Measurements from ENCODE around the gene GLG1.
"Not testable (repeated sequence)": the region's sequence is repeated elsewhere in the genome, so short reads cannot be mapped to it uniquely, and the experiment has no call there.

Gene GLG1

DNA sequence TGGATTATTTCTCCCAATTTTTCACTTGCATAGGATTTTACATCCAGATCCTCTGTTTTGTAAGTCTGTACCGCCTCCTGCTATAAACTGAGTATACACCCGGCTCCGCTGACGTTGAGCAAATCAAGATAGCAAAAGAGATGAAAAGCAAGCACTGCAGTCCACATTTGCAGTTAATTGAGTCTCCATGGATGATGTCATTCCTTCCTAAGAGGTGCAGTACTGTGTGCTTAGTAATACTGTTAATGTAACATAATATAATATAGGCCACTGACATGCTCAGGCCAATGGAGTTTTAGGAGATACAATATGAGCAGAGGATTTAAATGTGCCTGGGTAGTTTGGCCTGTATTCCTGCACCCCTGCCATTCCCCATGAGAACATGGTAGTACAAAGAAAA lies 72.3 kb downstream of the GLG1 start:
- not testable (repeated sequence) for ATAC-seq, DNase-seq

DNA sequence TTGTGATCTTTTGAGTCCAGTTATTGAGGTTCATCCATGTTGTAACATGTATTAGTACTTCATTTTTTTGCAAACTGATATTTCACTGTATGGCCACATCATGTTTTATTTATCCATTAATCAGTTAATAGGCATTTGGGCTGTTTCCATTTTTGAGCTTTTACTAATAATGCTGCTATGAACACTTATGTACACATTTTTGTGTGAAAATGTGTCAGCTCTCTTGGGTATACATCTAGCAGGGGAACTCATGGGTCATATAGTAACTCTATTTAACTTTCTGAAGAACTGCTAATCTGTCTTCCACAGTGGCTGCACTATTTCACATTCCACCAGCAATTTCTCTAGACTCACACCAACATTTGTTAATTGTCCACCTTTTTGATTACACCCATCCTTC lies 82.0 kb downstream of the GLG1 start:
- ATAC-seq, result no peak
- no peak for DNase-seq

DNA sequence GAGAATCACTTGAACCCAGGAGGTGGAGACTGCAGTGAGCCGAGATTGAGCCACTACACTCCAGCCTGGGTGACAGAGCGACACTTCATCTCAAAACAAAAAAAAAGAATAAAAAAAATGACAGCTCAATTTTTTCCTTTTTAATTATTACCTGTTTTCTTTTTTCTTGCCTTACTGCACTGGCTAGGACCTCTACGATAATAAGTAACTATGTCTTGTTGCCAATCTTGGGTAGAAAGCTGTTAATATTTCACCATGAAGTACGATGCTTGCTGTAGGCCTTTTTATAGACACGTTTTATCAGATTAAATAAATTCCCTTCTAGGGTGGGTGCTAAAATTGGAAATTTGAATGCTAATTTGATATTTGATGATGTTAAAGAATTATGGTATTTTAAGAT lies 82.8 kb downstream of the GLG1 start:
- no peak for DNase-seq
- ATAC-seq, result no peak

DNA sequence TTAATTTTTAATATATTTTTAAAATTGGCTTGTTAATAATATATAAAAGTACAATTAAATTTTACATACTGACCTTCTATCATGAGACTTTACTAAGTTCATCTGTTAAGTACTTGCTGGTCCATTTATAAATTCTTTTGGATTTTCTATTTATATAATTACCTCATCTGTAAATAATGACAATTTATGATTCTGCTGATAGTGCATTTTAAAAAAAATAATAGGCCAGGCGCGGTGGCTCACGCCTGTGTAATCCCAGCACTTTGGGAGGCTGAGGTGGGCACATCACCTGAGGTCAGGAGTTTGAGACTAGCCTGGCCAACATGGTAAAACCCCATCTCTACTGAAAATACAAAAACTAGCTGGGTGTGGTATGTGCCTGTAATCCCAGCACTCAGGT lies 83.2 kb downstream of the GLG1 start:
- not testable (repeated sequence) for DNase-seq, ATAC-seq

DNA sequence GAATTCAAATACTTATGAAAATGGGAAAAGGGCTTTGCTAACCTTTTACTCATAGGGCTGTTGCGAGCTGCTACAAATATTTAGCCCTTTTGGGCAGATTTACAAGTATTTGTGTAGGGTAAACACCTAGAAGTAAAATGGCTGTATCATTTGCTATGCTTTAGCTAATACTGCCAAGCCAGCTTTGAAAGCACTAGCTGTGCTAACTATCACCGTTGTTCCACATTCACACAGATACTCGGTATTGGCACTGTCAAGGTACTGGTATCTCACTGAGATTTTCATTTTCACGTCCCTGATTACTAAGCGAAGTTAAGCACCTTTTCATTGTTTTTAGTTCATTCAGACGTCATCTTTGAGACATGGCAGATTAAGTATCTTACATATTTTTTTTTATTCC lies 84.8 kb downstream of the GLG1 start:
- ATAC-seq (no peak), DNase-seq (no peak)

DNA sequence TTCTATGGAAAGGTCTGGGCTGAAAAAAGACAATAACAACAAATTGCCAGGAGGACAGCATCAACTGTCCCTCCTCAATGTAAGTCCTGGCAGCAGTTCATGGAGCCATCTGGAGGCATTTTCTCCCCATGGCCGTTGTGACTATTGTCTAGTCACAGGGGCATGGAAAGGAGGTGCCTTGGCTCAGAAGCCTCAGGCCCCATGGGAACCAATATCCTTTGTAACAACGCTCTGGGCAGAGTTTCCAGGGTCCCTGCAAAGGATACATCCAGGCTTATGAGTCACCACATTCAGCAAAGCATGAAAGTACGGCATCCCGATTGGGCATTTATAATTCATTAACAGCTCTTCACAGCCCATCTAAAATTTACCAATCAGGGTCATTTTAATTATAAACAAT lies 85.2 kb downstream of the GLG1 start:
- DNase-seq (no peak), ATAC-seq (no peak)

DNA sequence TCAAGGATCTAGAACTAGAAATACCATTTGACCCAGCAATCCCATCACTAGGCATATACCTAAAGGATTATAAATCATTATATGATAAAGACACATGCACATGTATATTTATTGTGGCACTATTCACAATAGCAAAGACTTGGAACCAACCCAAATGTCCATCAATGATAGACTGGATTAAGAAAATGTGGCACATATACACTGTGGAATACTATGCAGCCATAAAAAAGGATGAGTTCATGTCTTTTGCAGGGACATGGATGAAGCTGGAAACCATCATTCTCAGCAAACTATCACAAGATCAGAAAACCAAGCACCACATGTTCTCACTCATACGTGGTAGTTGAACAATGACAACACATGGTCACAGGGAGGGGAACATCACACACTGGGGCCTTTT lies 88.0 kb downstream of the GLG1 start:
- ATAC-seq, DNase-seq: not testable (repeated sequence)

DNA sequence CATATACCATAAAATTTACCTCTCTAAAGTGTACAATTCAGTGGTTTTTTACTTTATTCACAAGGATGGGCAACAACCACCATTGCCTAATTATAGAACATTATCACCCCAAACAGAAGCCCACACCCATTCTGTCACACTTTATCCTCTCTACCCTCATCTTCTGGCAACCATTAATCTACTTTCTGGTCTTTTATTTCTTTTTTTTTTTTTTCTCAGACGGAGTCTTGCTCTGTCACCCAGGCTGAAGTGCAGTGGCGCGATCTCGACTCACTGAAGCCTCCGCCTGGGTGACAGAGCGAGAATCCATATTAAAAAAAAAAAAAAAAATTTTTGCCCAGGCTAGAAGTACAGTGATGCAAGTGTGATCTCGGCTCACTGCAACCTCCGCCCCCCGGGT lies 95.0 kb downstream of the GLG1 start:
- DNase-seq (no peak), ATAC-seq (no peak)

DNA sequence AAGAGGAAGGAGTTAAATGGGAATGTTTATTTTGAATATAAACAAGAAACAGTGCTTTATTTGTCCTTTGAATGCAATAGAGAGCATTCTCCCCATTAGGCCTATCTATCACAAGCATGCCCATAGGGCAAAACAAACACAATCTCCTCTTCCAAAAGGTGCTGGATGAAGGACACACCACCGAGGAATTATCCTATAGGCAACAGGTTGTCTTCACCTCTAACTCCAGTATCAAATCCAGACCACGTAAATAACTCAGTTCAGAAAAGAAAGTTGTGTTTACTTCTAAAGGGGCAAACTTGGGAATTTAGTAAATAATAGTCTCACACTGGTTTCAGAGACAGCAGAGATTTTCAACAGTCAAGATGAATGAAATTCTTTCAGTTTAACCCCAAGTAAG lies 101.9 kb downstream of the GLG1 start:
- ATAC-seq (no peak), DNase-seq (no peak)

DNA sequence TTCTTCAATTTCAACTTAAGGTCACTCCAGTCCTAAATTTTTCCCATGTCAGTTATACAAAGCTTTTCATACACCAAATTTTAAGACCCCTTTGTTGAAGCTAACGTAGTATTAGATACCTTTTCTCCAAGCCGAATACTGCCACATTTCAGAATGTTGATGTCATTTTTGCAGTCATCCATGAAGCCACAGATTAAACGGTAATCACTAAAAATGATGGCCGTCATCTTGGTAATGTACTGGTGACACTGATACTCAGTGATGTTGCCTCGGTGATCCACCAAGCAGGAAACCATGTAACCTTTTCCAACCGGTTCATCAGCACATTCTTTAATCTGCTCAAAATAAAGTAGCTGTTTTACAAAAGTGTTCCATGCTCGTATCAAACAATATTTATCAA lies 103.5 kb downstream of the GLG1 start:
- DNase-seq (no peak), ATAC-seq (no peak)

DNA sequence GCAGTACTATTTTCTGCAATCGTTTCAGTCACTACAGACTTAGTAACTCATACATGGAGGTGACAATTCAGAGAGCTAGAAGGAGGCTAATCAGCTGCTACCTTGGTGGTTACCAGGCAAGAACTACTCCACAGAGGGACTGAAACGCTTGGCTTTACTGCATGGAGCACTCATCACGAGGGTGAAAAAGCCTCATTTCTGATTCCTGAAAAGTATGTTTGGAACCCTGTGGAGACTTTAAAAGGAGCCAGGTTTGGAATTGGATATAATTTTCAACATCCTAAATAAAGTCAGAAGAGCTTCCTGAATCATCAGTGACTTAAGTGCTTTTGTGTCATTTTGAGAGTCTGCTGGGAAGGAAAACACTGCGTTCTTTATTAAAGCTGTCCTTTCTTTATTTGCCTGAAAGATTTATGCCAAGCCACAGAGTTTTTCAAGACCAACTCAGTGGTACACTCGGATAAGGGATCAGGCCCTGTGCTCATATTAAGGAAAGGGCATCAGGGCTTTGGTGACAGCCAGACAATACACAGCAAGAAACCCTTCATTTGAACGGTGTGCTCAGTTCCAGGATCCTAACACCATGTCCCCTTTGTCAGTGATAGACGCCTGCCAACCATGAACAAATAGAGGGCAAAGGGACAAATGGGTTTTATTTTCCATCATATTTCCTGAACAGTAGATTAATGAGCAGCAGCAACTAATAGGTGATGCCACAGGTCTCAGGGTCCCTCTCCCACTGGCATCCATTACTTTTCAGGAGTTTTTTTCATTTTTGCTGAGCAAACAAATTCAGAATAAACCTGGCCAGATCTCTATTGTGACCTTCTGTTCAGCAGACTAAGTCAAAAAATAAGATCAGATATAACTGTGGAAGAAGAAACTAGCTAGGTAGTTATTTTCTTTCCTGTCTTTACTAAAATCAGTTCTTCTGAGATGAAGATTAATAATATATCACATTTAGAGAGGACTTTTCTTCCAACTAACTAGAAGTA lies 105.1 kb downstream of the GLG1 start:
- ATAC-seq (no peak), DNase-seq (no peak)

DNA sequence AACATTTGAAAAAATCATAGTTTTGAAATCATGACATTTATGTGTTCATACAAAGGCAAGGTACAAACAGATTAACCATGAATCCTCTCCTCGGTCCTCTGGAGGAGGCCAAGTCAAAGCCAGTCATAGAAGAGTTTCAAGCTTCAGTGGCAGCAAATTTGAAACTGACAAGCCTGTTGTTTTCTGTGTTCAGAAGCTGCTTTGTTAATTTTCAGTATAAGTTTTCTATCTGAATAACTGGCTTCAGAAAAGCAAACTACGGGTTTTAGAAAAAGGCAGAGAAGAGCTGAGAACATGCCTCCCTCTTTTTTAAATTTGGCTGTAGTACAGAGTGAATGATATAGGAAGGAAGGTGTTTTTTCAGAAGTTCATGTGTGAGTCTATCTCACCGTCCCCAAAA lies 106.0 kb downstream of the GLG1 start:
- ATAC-seq, result no peak
- DNase-seq, result no peak

DNA sequence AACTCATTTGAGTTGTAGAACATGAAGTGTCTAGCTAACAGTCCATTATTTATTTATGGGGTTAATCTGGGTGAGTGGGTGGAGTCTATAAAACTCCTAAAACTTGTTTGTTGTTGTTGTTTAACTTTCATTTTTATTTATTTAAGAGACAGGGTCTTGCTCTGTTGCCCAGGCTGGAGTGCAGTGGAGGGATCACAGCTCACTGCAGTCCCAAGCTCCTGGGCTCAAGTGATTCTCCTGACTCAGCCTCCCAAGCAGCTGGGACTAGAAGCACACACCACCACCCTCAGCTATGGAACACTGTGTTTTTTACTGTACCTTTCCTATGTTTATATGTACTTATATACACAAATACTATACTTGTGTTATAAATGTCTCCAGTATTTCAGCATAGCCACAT lies 107.8 kb downstream of the GLG1 start:
- DNase-seq (no peak), ATAC-seq (no peak)

DNA sequence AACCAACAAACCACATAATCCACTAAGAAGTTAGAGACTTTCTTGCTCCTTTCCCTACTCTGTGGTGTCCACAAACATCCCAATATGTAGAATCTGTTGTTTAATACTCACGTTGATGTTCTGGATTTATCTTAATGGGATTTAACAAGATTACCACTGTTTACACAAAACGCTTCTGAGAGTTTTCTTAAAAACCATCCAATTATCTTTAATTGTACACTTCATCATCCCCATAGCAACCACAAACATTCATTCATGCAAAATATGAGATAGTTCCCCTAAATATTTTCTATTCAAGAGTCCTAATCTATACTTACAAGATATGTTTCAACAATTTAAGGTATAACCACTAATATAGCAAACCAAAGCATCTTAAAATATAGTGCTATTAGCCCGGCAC lies 109.2 kb downstream of the GLG1 start:
- ATAC-seq (no peak), DNase-seq (no peak)

DNA sequence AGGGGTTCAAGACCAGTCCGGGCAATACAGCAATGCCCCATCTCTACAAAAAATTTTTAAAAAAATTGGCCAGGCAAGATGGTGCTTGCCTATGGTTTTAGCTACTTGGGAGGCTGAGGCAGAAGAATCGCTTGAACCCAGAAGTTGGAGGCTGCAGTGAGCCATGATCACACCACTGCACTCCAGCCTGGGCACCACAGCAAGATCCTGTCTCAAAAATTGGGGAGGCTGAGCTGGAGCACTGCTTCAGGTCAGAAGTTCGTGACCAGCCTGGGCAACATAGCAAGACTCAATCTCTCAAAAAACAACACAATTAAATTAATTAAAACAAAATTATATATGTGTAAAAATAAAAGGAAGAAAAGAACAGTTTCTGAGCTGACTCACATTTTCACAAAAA lies 110.9 kb downstream of the GLG1 start:
- no peak for DNase-seq

DNA sequence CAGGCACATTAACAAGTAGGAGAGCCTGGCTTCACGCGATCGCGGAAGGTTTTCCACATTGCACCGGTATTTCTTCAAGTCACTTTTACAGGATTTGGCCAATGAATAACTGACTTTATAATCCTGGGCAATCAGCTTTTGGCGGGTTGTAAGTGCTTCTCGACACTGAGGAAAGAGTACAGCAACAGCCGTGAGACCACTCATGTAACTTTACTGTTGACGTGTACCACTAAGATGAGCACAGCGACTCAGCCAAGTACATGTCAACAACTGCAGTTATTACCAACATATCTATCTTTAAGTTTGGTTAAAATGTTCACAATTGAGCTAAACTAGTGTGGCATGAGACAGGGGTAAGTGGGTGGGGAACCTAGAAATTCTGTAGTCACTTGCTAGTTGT lies 113.9 kb downstream of the GLG1 start:
- ATAC-seq (no peak), DNase-seq (no peak)

More for the DNA sequence above, 110.9 kb downstream of the GLG1 start:
- no peak for ATAC-seq

DNA sequence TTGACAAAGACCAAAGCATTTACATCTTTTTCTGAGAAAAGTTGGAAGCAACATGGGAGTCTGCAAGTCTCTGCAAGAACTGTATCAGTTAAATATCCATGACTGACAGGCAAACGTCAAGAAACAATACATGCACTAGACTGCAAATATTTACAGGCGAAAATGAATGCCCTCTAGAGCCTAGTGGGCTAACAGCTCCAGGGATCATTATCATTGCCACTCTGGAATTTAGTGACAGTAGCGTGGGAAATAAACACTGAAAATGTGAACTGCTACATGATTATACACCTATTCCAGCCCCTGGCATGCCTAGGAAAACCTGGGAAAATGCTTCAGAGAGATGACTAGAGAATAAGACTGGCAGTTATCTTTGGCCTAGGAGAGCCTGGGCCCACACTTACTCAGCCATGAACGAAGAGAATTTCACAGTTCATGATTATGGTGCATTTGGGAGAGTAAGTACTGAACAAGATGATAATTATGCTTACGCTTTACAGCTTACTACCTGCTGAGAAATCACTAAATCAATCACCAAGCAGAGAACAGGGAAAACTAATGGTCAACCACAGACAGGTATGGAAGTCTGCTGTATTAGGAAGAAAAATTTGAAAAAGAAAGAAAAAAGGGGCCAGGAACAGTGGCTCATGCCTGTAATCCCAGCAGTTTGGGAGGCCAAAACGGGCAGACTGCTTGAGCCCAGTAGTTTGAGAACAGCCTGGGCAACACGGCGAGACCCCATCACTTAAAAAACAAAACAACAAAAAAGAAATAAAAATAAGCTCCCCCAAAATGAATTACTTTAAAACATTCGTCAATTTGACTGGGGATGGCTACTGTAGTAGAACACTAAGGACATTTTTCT lies 119.0 kb downstream of the GLG1 start:
- ATAC-seq, result no peak
- no peak for DNase-seq

DNA sequence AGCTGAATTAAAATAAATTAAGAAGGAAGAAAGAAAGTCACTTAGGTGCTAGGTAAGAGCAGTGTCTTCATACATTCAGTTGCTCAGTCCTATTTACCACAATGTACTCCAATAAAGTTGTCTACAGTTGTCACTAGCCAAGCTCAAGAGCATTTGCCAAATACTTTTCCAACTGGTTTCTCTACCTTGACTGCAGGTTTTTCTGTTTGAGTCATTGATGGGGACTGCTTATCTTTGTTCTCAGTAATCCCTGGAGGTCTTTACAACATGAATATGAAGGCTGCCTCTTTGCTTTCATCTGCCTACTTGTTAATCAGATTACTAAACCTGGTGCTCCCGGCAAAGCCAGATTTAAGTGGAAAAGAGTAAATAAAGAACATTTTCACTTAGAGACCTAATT lies 121.0 kb downstream of the GLG1 start:
- ATAC-seq, result no peak

DNA sequence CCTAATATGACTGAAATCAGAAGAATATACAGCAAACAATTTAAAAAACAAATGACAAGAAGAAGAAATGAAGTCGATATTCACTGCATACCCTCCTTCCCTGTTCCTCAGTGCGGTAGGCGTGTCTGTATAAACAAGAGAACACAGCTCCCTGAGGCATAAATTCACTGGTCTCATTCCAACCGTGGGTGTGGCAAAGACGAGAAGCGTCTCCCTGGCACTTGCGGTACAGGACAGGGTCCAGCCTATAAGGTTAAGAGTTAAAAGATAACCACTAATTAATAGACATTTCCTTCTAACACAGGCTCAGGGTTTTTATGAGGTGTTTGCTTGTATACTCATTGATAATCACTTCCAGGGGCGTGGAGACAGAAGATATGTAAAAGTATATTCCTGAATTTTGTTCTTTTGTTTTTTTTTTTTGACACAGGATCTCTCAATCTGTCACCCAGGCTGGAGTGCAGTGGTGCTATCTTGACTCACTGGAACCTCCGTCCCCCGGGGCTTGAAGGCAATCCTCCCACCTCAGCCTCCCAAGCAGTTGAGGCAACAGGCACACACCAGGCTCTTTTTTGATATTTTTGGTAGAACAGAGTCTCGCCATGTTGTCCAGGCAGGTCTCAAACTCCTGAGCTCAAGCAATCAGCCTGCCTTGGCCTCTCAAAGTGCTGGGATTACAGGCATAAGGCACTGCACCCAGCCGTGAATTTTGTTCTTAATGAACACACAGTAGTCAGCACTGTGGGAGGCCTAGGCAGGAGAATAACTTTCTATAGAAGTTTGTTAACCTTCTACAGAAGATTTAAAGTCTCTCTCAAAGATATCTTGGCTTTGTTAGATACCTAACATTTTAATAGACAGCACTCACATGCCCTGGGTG lies 126.5 kb downstream of the GLG1 start:
- ATAC-seq (no peak), DNase-seq (no peak)

More for the DNA sequence above, 121.0 kb downstream of the GLG1 start:
- DNase-seq, result no peak

DNA sequence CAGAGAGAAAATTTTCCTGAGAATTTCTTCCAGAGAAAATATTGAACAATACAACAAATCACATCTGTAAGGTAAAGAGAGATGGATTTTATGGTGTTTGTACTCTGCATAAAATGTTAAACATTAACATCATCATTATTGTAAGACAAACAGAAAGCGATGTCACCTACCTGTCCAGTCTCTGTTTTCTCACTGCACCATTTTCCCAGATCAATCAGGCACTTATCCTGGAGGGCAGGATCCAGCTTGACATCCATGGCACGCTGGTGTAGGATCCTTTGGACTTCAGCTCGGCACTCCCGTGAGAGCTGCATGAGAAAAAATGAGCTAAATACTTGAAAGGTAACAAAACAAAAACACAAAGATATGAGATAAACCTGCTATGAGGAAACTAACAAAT lies 129.7 kb downstream of the GLG1 start:
- no peak for ATAC-seq
- no peak for DNase-seq

DNA sequence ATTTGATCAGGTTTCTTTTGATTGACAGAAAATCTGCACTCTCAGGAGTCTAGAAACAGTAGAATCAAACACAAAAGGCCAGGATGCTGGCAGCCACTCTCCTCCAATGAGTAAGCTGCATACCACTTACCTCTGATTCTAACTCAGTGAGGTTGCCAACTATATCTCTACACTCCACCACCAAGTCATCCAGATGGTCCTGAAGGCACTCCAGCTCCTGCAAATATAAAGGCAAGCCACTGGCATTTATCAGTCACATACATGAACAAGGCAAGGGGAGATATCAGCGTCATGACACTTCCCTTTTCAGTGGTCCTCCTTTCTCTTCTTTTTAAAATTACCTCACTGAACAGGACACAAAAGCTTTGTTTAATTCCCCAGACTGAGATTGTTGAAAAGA lies 132.5 kb downstream of the GLG1 start:
- no peak for ATAC-seq

DNA sequence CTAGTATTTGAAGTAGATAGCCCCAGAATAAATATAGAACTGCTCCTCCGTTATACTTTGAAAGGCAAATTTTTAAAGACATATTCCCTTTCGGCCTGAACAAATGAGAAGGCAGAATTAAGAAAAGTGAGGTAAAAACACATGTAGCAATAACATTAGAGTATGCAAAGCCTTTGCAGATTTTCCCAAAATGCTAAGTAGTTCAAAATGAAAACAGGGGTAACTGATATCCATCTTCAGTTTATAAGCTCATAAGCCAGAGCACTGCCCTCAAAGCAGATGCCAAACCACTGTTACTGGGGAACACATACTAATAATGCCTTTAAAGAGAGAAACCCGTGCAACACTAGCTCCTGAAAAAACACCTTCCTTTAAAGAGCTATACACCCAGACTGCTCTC lies 134.4 kb downstream of the GLG1 start:
- ATAC-seq (no peak), DNase-seq (no peak)

More for the DNA sequence above, 132.5 kb downstream of the GLG1 start:
- no peak for DNase-seq

Measured in stimulated activated naive CD8-positive, alpha-beta T cell treated with anti-CD3 and anti-CD28 coated beads, Interleukin-15, Interleukin-2, amounts not matched to agents 100 U/mL and 50 U/mL, for 24 hours (primary cell).